Activated CD4-positive, alpha-beta T cell treated with anti-CD3 and anti-CD28 coated beads, Interleukin-2, amount 50 U/mL, for 16 hours (primary cell): ENCODE data around the gene SORBS1.

Experiments used
- DNase-seq: peaks from one replicate; pipeline ENCODE4 v3.0.0-alpha.2; 2020

The SORBS1 gene

GRCh38 chr10:95456516-95456915 lies 104.7 kb downstream of the SORBS1 start:
- DNase-seq: no peak

- no peak for DNase-seq
Observed at GRCh38 chr10:95454940-95455339, 106.2 kb downstream of the SORBS1 start.

- DNase-seq: no peak
Observed at GRCh38 chr10:95454356-95454755, 106.8 kb downstream of the SORBS1 start.

- DNase-seq: no peak
Observed at GRCh38 chr10:95451568-95452524, 109.3 kb downstream of the SORBS1 start.

- no peak for DNase-seq
Observed at GRCh38 chr10:95451150-95451549, 110.0 kb downstream of the SORBS1 start.

- DNase-seq: no peak
Observed at GRCh38 chr10:95450188-95450587, 111.0 kb downstream of the SORBS1 start.

- no peak for DNase-seq
Observed at GRCh38 chr10:95447685-95448084, 113.5 kb downstream of the SORBS1 start.

- DNase-seq: peak; percentile 56
Observed at GRCh38 chr10:95445837-95446486, 115.2 kb downstream of the SORBS1 start.

- no peak for DNase-seq
Observed at GRCh38 chr10:95445223-95445836, 115.8 kb downstream of the SORBS1 start.

GRCh38 chr10:95444792-95445191 lies 116.4 kb downstream of the SORBS1 start:
- no peak for DNase-seq

- DNase-seq: no peak
Observed at GRCh38 chr10:95443636-95444035, 117.5 kb downstream of the SORBS1 start.

GRCh38 chr10:95442341-95442740 lies 118.8 kb downstream of the SORBS1 start:
- no peak for DNase-seq

GRCh38 chr10:95441547-95441923 lies 119.6 kb downstream of the SORBS1 start:
- DNase-seq: no peak

- DNase-seq: peak; percentile 18
Observed at GRCh38 chr10:95440756-95441546, 120.2 kb downstream of the SORBS1 start.

GRCh38 chr10:95440038-95440725 lies 121.0 kb downstream of the SORBS1 start:
- no peak for DNase-seq

GRCh38 chr10:95438781-95439180 lies 122.4 kb downstream of the SORBS1 start:
- no peak for DNase-seq

- DNase-seq: no peak
Observed at GRCh38 chr10:95437669-95438068, 123.5 kb downstream of the SORBS1 start.

- DNase-seq: no peak
Observed at GRCh38 chr10:95435548-95436279, 125.5 kb downstream of the SORBS1 start.

GRCh38 chr10:95434583-95434982 lies 126.6 kb downstream of the SORBS1 start:
- DNase-seq: no peak

GRCh38 chr10:95431900-95432342 lies 129.2 kb downstream of the SORBS1 start:
- no peak for DNase-seq

GRCh38 chr10:95430231-95430951 lies 130.8 kb downstream of the SORBS1 start:
- DNase-seq: peak; percentile 52
